ENCODE measurements around the gene KCNMA1.

- TF ChIP-seq POLR2AphosphoS5 (IDR thresholded peaks at IDR 0.05) (no peak), CTCF (IDR thresholded peaks at IDR 0.05 in 8 of 11, conservative IDR thresholded peaks at IDR 0.05 in 3 of 11) (no peak)
These were observed 146.9 kb downstream of the KCNMA1 start for GRCh38 chr10:77490534-77491314.
